SK-N-SH treated with all-trans-retinoic acid at 6 μM for 48 hours (cell line): ENCODE results near the gene PDZD2.

ENCODE experiments used
- ARNTL ChIP-seq: fragments of 450-650 bp; formaldehyde crosslinking; IDR thresholded peaks from 2 replicates; pipeline ENCODE4 v1.5.0; 2020; ENCODE audit warnings: low read depth, mild to moderate bottlenecking, moderate library complexity, borderline replicate concordance
- BACH2 ChIP-seq: fragments of 250-450 bp; sonication (Bioruptor Pico); IDR thresholded peaks from 2 replicates; pipeline ENCODE4 v1.9.0; 2021; ENCODE audit warnings: mild to moderate bottlenecking, borderline replicate concordance
- ESRRG ChIP-seq: fragments of 250-450 bp; sonication (Bioruptor Pico); IDR thresholded peaks from 2 replicates; pipeline ENCODE4 v1.6.1; 2021; ENCODE audit warnings: mild to moderate bottlenecking
- ISL1 ChIP-seq: fragments of 250-450 bp; sonication (Bioruptor Pico); IDR thresholded peaks from 2 replicates; pipeline ENCODE4 v2.1.2; 2022; ENCODE audit warnings: mild to moderate bottlenecking, moderate library complexity
- PATZ1 ChIP-seq: fragments of 250-450 bp; sonication (Bioruptor Pico); IDR thresholded peaks from 2 replicates; pipeline ENCODE4 v1.8.0; 2020; ENCODE audit warnings: mild to moderate bottlenecking, moderate library complexity, borderline replicate concordance
- SNAI2 ChIP-seq: fragments of 250-450 bp; sonication (Bioruptor Pico); IDR thresholded peaks from 2 replicates; pipeline ENCODE4 v1.5.0; 2020; ENCODE audit warnings: mild to moderate bottlenecking, moderate library complexity
- TSHZ2 ChIP-seq: fragments of 250-450 bp; sonication (Bioruptor Pico); IDR thresholded peaks from 2 replicates; pipeline ENCODE4 v1.5.0; 2020; ENCODE audit warnings: mild to moderate bottlenecking, moderate library complexity
- ZFP30 ChIP-seq: fragments of 450-650 bp; formaldehyde crosslinking; IDR thresholded peaks from 2 replicates; pipeline ENCODE4 v1.5.0; 2022; ENCODE audit warnings: mild to moderate bottlenecking, moderate library complexity
- ZNF565 ChIP-seq: fragments of 450-650 bp; formaldehyde crosslinking; conservative IDR thresholded peaks from 2 replicates; pipeline ENCODE4 v1.5.0; 2020; ENCODE audit warnings: low read depth, mild to moderate bottlenecking, moderate library complexity
- ZNF8 ChIP-seq: fragments of 450-650 bp; formaldehyde crosslinking; IDR thresholded peaks from 2 replicates; pipeline ENCODE4 v1.5.0; 2020; ENCODE audit warnings: mild to moderate bottlenecking, moderate library complexity

GRCh38 chr5:32001284-32001683 lies 362.4 kb downstream of the PDZD2 start:
- TF ChIP-seq ZNF8 (no peak), ESRRG (no peak), BACH2 (CRISPR knock-in tag) (no peak), TSHZ2 (CRISPR knock-in tag) (no peak), PATZ1 (CRISPR knock-in tag) (no peak), SNAI2 (CRISPR knock-in tag) (no peak), ISL1 (CRISPR knock-in tag) (no peak), ZFP30 (CRISPR knock-in tag) (no peak), ARNTL (CRISPR knock-in tag) (no peak), ZNF565 (CRISPR knock-in tag) (no peak)
